ENCODE results near the gene RBMY1F.
"Not testable (repeated sequence)": the region's sequence is repeated elsewhere in the genome, so short reads cannot be mapped to it uniquely, and the experiment has no call there.

Gene RBMY1F

GRCh38 chrY:22182823-22183222 is at the start of gene RBMY1F:
TSS of gene RBMY1F (minus strand) at chrY:22182923. CDS start at chrY:22180969, 1,954 bp downstream.
- H3K27ac Mint-ChIP-seq, H3K27me3 Mint-ChIP-seq, H3K9me3 Mint-ChIP-seq, H3K4me3 Mint-ChIP-seq, H3K4me1 Mint-ChIP-seq, H3K36me3 Mint-ChIP-seq: not testable (repeated sequence)

GRCh38 chrY:22151144-22151543 is 31.6 kb downstream of the RBMY1F start:
- H3K36me3 Mint-ChIP-seq, H3K4me3 Mint-ChIP-seq, H3K9me3 Mint-ChIP-seq, H3K27ac Mint-ChIP-seq, H3K4me1 Mint-ChIP-seq, H3K27me3 Mint-ChIP-seq: not testable (repeated sequence)

- not testable (repeated sequence) for H3K4me3 Mint-ChIP-seq, H3K9me3 Mint-ChIP-seq, H3K36me3 Mint-ChIP-seq, H3K27ac Mint-ChIP-seq, H3K4me1 Mint-ChIP-seq, H3K27me3 Mint-ChIP-seq
Observed at GRCh38 chrY:22141011-22141695, 41.6 kb downstream of the RBMY1F start.

- not testable (repeated sequence) for H3K4me3 Mint-ChIP-seq, H3K36me3 Mint-ChIP-seq, H3K27ac Mint-ChIP-seq, H3K9me3 Mint-ChIP-seq, H3K4me1 Mint-ChIP-seq, H3K27me3 Mint-ChIP-seq
Observed at GRCh38 chrY:22134719-22135118, 48.0 kb downstream of the RBMY1F start.

- not testable (repeated sequence) for H3K27me3 Mint-ChIP-seq, H3K4me1 Mint-ChIP-seq, H3K36me3 Mint-ChIP-seq, H3K4me3 Mint-ChIP-seq, H3K27ac Mint-ChIP-seq, H3K9me3 Mint-ChIP-seq
Observed at GRCh38 chrY:22130494-22130893, 52.2 kb downstream of the RBMY1F start.

Data from activated naive CD4-positive, alpha-beta T cell treated with anti-CD3 and anti-CD28 coated beads, Interleukin-2, amount 50 U/mL, for 24 hours (primary cell).